Measurements from ENCODE around the gene ZP3. TPM values are rescaled to one million over a fixed set of nuclear protein-coding genes. Genes with fewer than 3 reads are reported as not detected.
"Not testable (repeated sequence)": the region's sequence is repeated elsewhere in the genome, so short reads cannot be mapped to it uniquely, and the experiment has no call there.

Gene ZP3
- total and polyA plus RNA-seq, 7 donors: 0.23 to 12.3 (median 0.74) TPM; not detected in 1

GRCh38 chr7:76476280-76476679 lies 51.5 kb downstream of the ZP3 start:
- H3K27ac ChIP-seq; H3K9me3 ChIP-seq; H3K4me1 ChIP-seq; ATAC-seq; H3K27me3 ChIP-seq (ENCODE audit: insufficient read depth in 3 of 3, low read length in 2 of 3); intact Hi-C loops (cut with DNase I); H3K4me3 ChIP-seq; DNase-seq; H3K36me3 ChIP-seq (ENCODE audit: insufficient read depth in 1 of 2, low read depth in 1 of 2): not testable (repeated sequence)
- 94 to 96% (median 95%) methylated on average over 2 to 6 of the region's 11 CpGs for WGBS, 3 donors

- H3K9me3 ChIP-seq; H3K27ac ChIP-seq; ATAC-seq; H3K4me1 ChIP-seq; H3K36me3 ChIP-seq (ENCODE audit: insufficient read depth in 1 of 2, low read depth in 1 of 2); H3K27me3 ChIP-seq (ENCODE audit: insufficient read depth in 3 of 3, low read length in 2 of 3); DNase-seq; intact Hi-C loops (cut with DNase I); H3K4me3 ChIP-seq: not testable (repeated sequence)
- WGBS, 3 donors: 92 to 94% (median 92%) methylated on average over 17 to 23 of the region's 24 CpGs
Observed at GRCh38 chr7:76476742-76477474, 52.2 kb downstream of the ZP3 start.

GRCh38 chr7:76479628-76480027 lies 54.9 kb downstream of the ZP3 start:
- peaks cover 0 to 20% of the 10 kb centered on the region in 2 donors for H3K36me3 ChIP-seq (ENCODE audit: insufficient read depth in 1 of 2, low read depth in 1 of 2)
- H3K4me1 ChIP-seq; ATAC-seq; H3K9me3 ChIP-seq; intact Hi-C loops (cut with DNase I); H3K4me3 ChIP-seq; H3K27me3 ChIP-seq (ENCODE audit: insufficient read depth in 3 of 3, low read length in 2 of 3); DNase-seq; H3K27ac ChIP-seq: not testable (repeated sequence)
- 91 to 95% (median 92%) methylated on average over 7 to 10 of the region's 11 CpGs for WGBS, 3 donors

- H3K36me3 ChIP-seq (ENCODE audit: insufficient read depth in 1 of 2, low read depth in 1 of 2): peaks cover 0 to 20% of the 10 kb centered on the region in 2 donors
- H3K9me3 ChIP-seq; H3K4me1 ChIP-seq; H3K27me3 ChIP-seq (ENCODE audit: insufficient read depth in 3 of 3, low read length in 2 of 3); ATAC-seq; H3K27ac ChIP-seq; DNase-seq; H3K4me3 ChIP-seq; intact Hi-C loops (cut with DNase I): not testable (repeated sequence)
- 76 to 80% (median 80%) methylated on average over 19 to 26 of the region's 29 CpGs for WGBS, 3 donors
Observed at GRCh38 chr7:76480403-76481253, 55.9 kb downstream of the ZP3 start.

- DNase-seq; H3K4me3 ChIP-seq; H3K27me3 ChIP-seq (ENCODE audit: insufficient read depth in 3 of 3, low read length in 2 of 3); intact Hi-C loops (cut with DNase I); H3K27ac ChIP-seq; H3K9me3 ChIP-seq; ATAC-seq; H3K4me1 ChIP-seq: not testable (repeated sequence)
- 94 to 95% (median 95%) methylated on average over 20 to 24 of the region's 24 CpGs for WGBS, 3 donors
- H3K36me3 ChIP-seq (ENCODE audit: insufficient read depth in 1 of 2, low read depth in 1 of 2): peaks cover 0 to 20% of the 10 kb centered on the region in 2 donors
Observed at GRCh38 chr7:76482660-76483059, 57.9 kb downstream of the ZP3 start.

GRCh38 chr7:76483081-76483480 lies 58.3 kb downstream of the ZP3 start:
- H3K27ac ChIP-seq; H3K27me3 ChIP-seq (ENCODE audit: insufficient read depth in 3 of 3, low read length in 2 of 3); ATAC-seq; H3K4me3 ChIP-seq; H3K9me3 ChIP-seq; DNase-seq; H3K4me1 ChIP-seq; intact Hi-C loops (cut with DNase I): not testable (repeated sequence)
- peaks cover 0 to 20% of the 10 kb centered on the region in 2 donors for H3K36me3 ChIP-seq (ENCODE audit: insufficient read depth in 1 of 2, low read depth in 1 of 2)
- 93 to 95% (median 94%) methylated on average over 16 to 17 of the region's 17 CpGs for WGBS, 3 donors

- H3K4me1 ChIP-seq; H3K27me3 ChIP-seq (ENCODE audit: insufficient read depth in 3 of 3, low read length in 2 of 3); H3K27ac ChIP-seq; DNase-seq; intact Hi-C loops (cut with DNase I); ATAC-seq; H3K4me3 ChIP-seq; H3K9me3 ChIP-seq: not testable (repeated sequence)
- 91 to 96% (median 94%) methylated on average over 5 to 7 of the region's 12 CpGs for WGBS, 3 donors
- peaks cover 0 to 20% of the 10 kb centered on the region in 2 donors for H3K36me3 ChIP-seq (ENCODE audit: insufficient read depth in 1 of 2, low read depth in 1 of 2)
Observed at GRCh38 chr7:76484456-76484855, 59.7 kb downstream of the ZP3 start.

GRCh38 chr7:76485822-76486610 lies 61.3 kb downstream of the ZP3 start:
- H3K9me3 ChIP-seq; H3K27me3 ChIP-seq (ENCODE audit: insufficient read depth in 3 of 3, low read length in 2 of 3); DNase-seq; intact Hi-C loops (cut with DNase I); H3K4me1 ChIP-seq; H3K4me3 ChIP-seq; H3K27ac ChIP-seq: not testable (repeated sequence)
- H3K36me3 ChIP-seq (ENCODE audit: insufficient read depth in 1 of 2, low read depth in 1 of 2): peaks cover 0 to 17% of the 10 kb centered on the region in 2 donors
- 51 to 60% (median 54%) methylated on average over 2 to 5 of the region's 20 CpGs for WGBS, 3 donors
- ATAC-seq: peak; percentile 17 to 53 (median 46)

GRCh38 chr7:76486618-76487017 lies 61.9 kb downstream of the ZP3 start:
- H3K27ac ChIP-seq; DNase-seq; H3K4me1 ChIP-seq; intact Hi-C loops (cut with DNase I); H3K4me3 ChIP-seq; H3K27me3 ChIP-seq (ENCODE audit: insufficient read depth in 3 of 3, low read length in 2 of 3); H3K9me3 ChIP-seq: not testable (repeated sequence)
- 51 to 58% methylated on average over 2 of the region's 5 CpGs; no CpG with 5 or more reads in 1 of the 3 donors for WGBS, 3 donors
- peak; percentile 20 to 45 (median 34) for ATAC-seq
- peaks cover 0 to 17% of the 10 kb centered on the region in 2 donors for H3K36me3 ChIP-seq (ENCODE audit: insufficient read depth in 1 of 2, low read depth in 1 of 2)

- DNase-seq; ATAC-seq; H3K9me3 ChIP-seq; intact Hi-C loops (cut with DNase I); H3K27ac ChIP-seq; H3K4me1 ChIP-seq; H3K4me3 ChIP-seq; H3K36me3 ChIP-seq (ENCODE audit: insufficient read depth in 1 of 2, low read depth in 1 of 2); H3K27me3 ChIP-seq (ENCODE audit: insufficient read depth in 3 of 3, low read length in 2 of 3): not testable (repeated sequence)
- WGBS, 3 donors: 83 to 100% (median 94%) methylated on average over 4 to 7 of the region's 13 CpGs
Observed at GRCh38 chr7:76487969-76488368, 63.2 kb downstream of the ZP3 start.
